Suprapubic skin (tissue), 3 donors: ENCODE data around the gene TMEM52.

Experiments
- POLR2AphosphoS5 ChIP-seq, 3 donors: sonication (generic); formaldehyde crosslinking; IDR thresholded peaks; one replicate each; pipeline ENCODE4 v1.6.1; 2017; ENCODE audit warnings: antibody characterized with exemption in 3 of 3
- TF ChIP-seq, protein P1 (sequence below), 2 donors: fragments of 200-600 bp in 1 of 2; fragments of 450-650 bp in 1 of 2; sonication (generic) in 1 of 2; IDR thresholded peaks; one replicate each; pipeline ENCODE4 v1.5.1; 2016 to 2019; ENCODE audit warnings: antibody characterized with exemption in 2 of 2, mild to moderate bottlenecking in 1 of 2, moderate library complexity in 1 of 2

DNA sequence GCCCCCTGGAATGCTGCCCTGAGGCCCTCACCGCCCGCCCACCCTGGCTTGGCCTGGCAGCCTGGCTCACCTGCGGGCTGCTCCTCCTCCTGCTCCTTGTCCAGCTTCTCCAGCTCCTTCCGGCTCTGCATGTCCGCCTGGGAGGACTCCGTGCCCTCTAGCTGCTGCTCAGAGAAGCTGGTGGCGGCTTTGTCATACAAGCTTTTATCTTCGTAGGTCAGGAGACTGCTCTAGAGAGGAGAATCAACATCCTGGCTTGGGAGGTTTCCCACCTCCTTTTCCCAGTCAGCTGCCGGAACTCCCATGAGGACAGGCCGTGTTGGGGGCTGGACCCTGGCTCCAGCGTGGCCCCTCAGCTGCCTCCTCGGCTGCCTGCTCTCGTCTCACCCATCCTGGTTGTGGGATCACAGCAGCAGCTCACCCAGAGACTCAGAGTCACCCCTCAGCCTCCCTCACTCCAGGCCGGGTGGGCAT lies 36.6 kb upstream of the TMEM52 start:
- TF ChIP-seq, protein P1, sequence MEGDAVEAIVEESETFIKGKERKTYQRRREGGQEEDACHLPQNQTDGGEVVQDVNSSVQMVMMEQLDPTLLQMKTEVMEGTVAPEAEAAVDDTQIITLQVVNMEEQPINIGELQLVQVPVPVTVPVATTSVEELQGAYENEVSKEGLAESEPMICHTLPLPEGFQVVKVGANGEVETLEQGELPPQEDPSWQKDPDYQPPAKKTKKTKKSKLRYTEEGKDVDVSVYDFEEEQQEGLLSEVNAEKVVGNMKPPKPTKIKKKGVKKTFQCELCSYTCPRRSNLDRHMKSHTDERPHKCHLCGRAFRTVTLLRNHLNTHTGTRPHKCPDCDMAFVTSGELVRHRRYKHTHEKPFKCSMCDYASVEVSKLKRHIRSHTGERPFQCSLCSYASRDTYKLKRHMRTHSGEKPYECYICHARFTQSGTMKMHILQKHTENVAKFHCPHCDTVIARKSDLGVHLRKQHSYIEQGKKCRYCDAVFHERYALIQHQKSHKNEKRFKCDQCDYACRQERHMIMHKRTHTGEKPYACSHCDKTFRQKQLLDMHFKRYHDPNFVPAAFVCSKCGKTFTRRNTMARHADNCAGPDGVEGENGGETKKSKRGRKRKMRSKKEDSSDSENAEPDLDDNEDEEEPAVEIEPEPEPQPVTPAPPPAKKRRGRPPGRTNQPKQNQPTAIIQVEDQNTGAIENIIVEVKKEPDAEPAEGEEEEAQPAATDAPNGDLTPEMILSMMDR (IDR thresholded peaks at IDR 0.05), result no peak
- TF ChIP-seq POLR2AphosphoS5 (IDR thresholded peaks at IDR 0.05), result no peak
